H9 (cell line): ENCODE results near the gene COX4I2. TPM values are rescaled to one million over a fixed set of nuclear protein-coding genes. Genes with fewer than 3 reads are reported as not detected.

Source experiments
- DNase-seq: peaks from one replicate; pipeline ENCODE4 v3.0.0-alpha.2; 2017
- H2AFZ ChIP-seq: one replicate; pipeline ENCODE4 v1.6.1; 2013; ENCODE audit warnings: mild to moderate bottlenecking, low read length, control low read depth, moderate library complexity
- H2AK5ac ChIP-seq: 2 replicates; pipeline ENCODE4 v1.6.1; 2013; ENCODE audit warnings: low read length, control low read depth, mixed read lengths; ENCODE audit not compliant: insufficient read length
- H2BK120ac ChIP-seq: one replicate; pipeline ENCODE4 v1.6.1; 2013; ENCODE audit warnings: low read depth, mild to moderate bottlenecking, low read length, control low read depth, inconsistent platforms; ENCODE audit not compliant: poor library complexity, severe bottlenecking
- H2BK12ac ChIP-seq: 2 replicates; pipeline ENCODE4 v1.6.1; 2013; ENCODE audit warnings: low read length, control low read depth, mixed read lengths, low read depth; ENCODE audit not compliant: insufficient read length
- H2BK15ac ChIP-seq: 2 replicates; pipeline ENCODE4 v1.6.1; 2013; ENCODE audit warnings: low read depth, low read length, control low read depth
- H2BK20ac ChIP-seq: one replicate; pipeline ENCODE4 v1.6.1; 2013; ENCODE audit warnings: low read depth, mild to moderate bottlenecking, low read length, control low read depth, inconsistent platforms; ENCODE audit not compliant: poor library complexity, severe bottlenecking
- H2BK5ac ChIP-seq: 2 replicates; pipeline ENCODE4 v1.6.1; 2013; ENCODE audit warnings: low read length, control low read depth, mixed read lengths; ENCODE audit not compliant: insufficient read length
- H3K14ac ChIP-seq: 2 replicates; pipeline ENCODE4 v1.6.1; 2013; ENCODE audit warnings: low read length, control low read depth; ENCODE audit not compliant: insufficient read depth
- H3K18ac ChIP-seq: 2 replicates; pipeline ENCODE4 v1.6.1; 2013; ENCODE audit warnings: low read depth, mild to moderate bottlenecking, mixed read lengths, low read length, control low read depth; ENCODE audit not compliant: insufficient read length
- H3K23ac ChIP-seq: 2 replicates; pipeline ENCODE4 v1.6.1; 2013; ENCODE audit warnings: low read length, control low read depth, mixed read lengths, low read depth; ENCODE audit not compliant: insufficient read length
- H3K23me2 ChIP-seq: 2 replicates; pipeline ENCODE4 v1.6.1; 2013; ENCODE audit warnings: low read depth, mild to moderate bottlenecking, mixed read lengths, low read length, control low read depth; ENCODE audit not compliant: insufficient read length, poor library complexity, severe bottlenecking
- H3K27ac ChIP-seq: 2 replicates; pipeline ENCODE4 v1.5.1; 2013; ENCODE audit warnings: low read length, control low read depth, mixed read lengths, low read depth; ENCODE audit not compliant: insufficient read length
- H3K27me3 ChIP-seq: 2 replicates; pipeline ENCODE4 v1.6.1; 2013; ENCODE audit warnings: low read length, control low read depth, inconsistent platforms; ENCODE audit not compliant: insufficient read depth
- H3K4ac ChIP-seq: 2 replicates; pipeline ENCODE4 v1.6.1; 2013; ENCODE audit warnings: low read depth, mild to moderate bottlenecking, control low read depth, inconsistent platforms, low read length, moderate library complexity
- H3K4me1 ChIP-seq: 2 replicates; pipeline ENCODE4 v1.6.1; 2013; ENCODE audit warnings: low read length, control low read depth, inconsistent platforms; ENCODE audit not compliant: insufficient read depth
- H3K4me2 ChIP-seq: 2 replicates; pipeline ENCODE4 v1.6.1; 2013; ENCODE audit warnings: low read length, control low read depth, mixed read lengths; ENCODE audit not compliant: insufficient read length, insufficient read depth
- H3K56ac ChIP-seq: 2 replicates; pipeline ENCODE4 v1.6.1; 2013; ENCODE audit warnings: low read depth, mild to moderate bottlenecking, mixed read lengths, low read length, control low read depth; ENCODE audit not compliant: insufficient read length
- H3K79me1 ChIP-seq: 2 replicates; pipeline ENCODE4 v1.6.1; 2013; ENCODE audit warnings: low read depth, mild to moderate bottlenecking, moderate library complexity, low read length, control low read depth, inconsistent platforms; ENCODE audit not compliant: insufficient read depth, poor library complexity, severe bottlenecking
- H3K79me2 ChIP-seq: 2 replicates; pipeline ENCODE4 v1.6.1; 2013; ENCODE audit warnings: low read length, control low read depth, inconsistent platforms; ENCODE audit not compliant: insufficient read depth
- H3K9ac ChIP-seq: 2 replicates; pipeline ENCODE4 v1.6.1; 2013; ENCODE audit warnings: low read length, control low read depth, mixed read lengths; ENCODE audit not compliant: insufficient read length; ENCODE audit errors: extremely low read depth
- H3K9me3 ChIP-seq: one replicate; pipeline ENCODE4 v1.6.1; 2013; ENCODE audit warnings: low read depth, low read length, inconsistent platforms; ENCODE audit not compliant: control insufficient read depth
- H3T11ph ChIP-seq: one replicate; pipeline ENCODE4 v1.6.1; 2013; ENCODE audit warnings: mild to moderate bottlenecking, low read length, control low read depth, inconsistent platforms
- H4K20me1 ChIP-seq: one replicate; pipeline ENCODE4 v1.6.1; 2013; ENCODE audit not compliant: control insufficient read depth, insufficient read length, insufficient read depth
- H4K5ac ChIP-seq: 2 replicates; pipeline ENCODE4 v1.6.1; 2013; ENCODE audit warnings: low read depth, mild to moderate bottlenecking, mixed read lengths, low read length, control low read depth; ENCODE audit not compliant: insufficient read length
- H4K8ac ChIP-seq: replicated peaks from 2 replicates; pipeline ENCODE4 v1.6.1; 2013; ENCODE audit warnings: low read length, control low read depth, mixed read lengths, low read depth; ENCODE audit not compliant: insufficient read length
- H4K91ac ChIP-seq: 2 replicates; pipeline ENCODE4 v1.6.1; 2013; ENCODE audit warnings: low read depth, mild to moderate bottlenecking, moderate library complexity, mixed read lengths, low read length, control low read depth; ENCODE audit not compliant: insufficient read length
- H3K27ac Mint-ChIP-seq, 3 experiments: 2 replicates in 2 of 3; 3 replicates in 1 of 3; pipeline ENCODE4 v1.8.0; 2020 to 2021; ENCODE audit warnings: mixed read lengths in 3 of 3, mild to moderate bottlenecking in 1 of 3, moderate library complexity in 1 of 3
- H3K27me3 Mint-ChIP-seq: 2 replicates; pipeline ENCODE4 v1.8.0; 2021; ENCODE audit warnings: low read depth, mild to moderate bottlenecking, moderate library complexity, mixed read lengths
- H3K36me3 Mint-ChIP-seq, 3 experiments: 2 replicates in 2 of 3; 3 replicates in 1 of 3; pipeline ENCODE4 v1.8.0; 2020 to 2021; ENCODE audit warnings: low read depth in 3 of 3, mixed read lengths in 3 of 3; ENCODE audit not compliant: insufficient read depth in 1 of 3
- H3K4me1 Mint-ChIP-seq, 2 experiments: 2 replicates each; pipeline ENCODE4 v1.8.0; 2020; ENCODE audit warnings: mixed read lengths in 2 of 2
- H3K4me3 Mint-ChIP-seq, 2 experiments: 2 replicates in 1 of 2; 3 replicates in 1 of 2; pipeline ENCODE4 v1.8.0; 2020 to 2021; ENCODE audit warnings: mild to moderate bottlenecking in 2 of 2, mixed read lengths in 2 of 2, moderate library complexity in 1 of 2
- H3K9me3 Mint-ChIP-seq, 2 experiments: 2 replicates in 1 of 2; 3 replicates in 1 of 2; pipeline ENCODE4 v1.8.0; 2020; ENCODE audit warnings: mild to moderate bottlenecking in 2 of 2, mixed read lengths in 2 of 2, moderate library complexity in 1 of 2
- CTCF ChIP-seq: fragments of 200-600 bp; sonication (generic); conservative IDR thresholded peaks from 3 replicates; pipeline ENCODE4 v1.8.0; 2021; ENCODE audit warnings: antibody characterized with exemption, mild to moderate bottlenecking
- WGBS: extraction: QIAGEN DNeasy Blood & Tissue Kit; methylation state at CpG from one replicate; pipeline ENCODE4 v1.1.7; 2013; ENCODE audit warnings: missing lambda C conversion rate, low lambda C conversion rate, mixed read lengths; ENCODE audit not compliant: insufficient read length; ENCODE audit errors: extremely low coverage; 5-methylcytosine and 5-hydroxymethylcytosine counted together
- total RNA-seq: library from RNA; stranded (reverse); gene quantifications from 2 replicates; pipeline ENCODE4 v1.2.1, GENCODE V29; 2021

The COX4I2 gene
- total RNA-seq, 1 experiment from 2014 or later, result not detected

GRCh38 chr20:31630187-31630790, 7.4 kb upstream of the COX4I2 start:
- Histone ChIP-seq H3K4me2 (no peak overlapping the region), H3K4me1 (no peaks in the 10 kb centered on the region), H2BK5ac (no peak overlapping the region), H2AK5ac (no peak overlapping the region), H3K23ac (no peak overlapping the region), H3K56ac (no peak overlapping the region), H2BK15ac (no peak overlapping the region), H3K23me2 (no peaks in the 10 kb centered on the region), H4K20me1 (peaks cover 2% of the 10 kb centered on the region), H3K14ac (no peak overlapping the region), H3K27ac (no peak overlapping the region), H3K79me1 (no peaks in the 10 kb centered on the region), H2BK120ac (no peak overlapping the region), H4K5ac (no peak overlapping the region), H4K91ac (no peak overlapping the region), H3K79me2 (no peaks in the 10 kb centered on the region), H4K8ac (no peak overlapping the region), H3K9ac (no peak overlapping the region), H2AFZ (no peak overlapping the region), H2BK20ac (no peak overlapping the region), H3K18ac (no peak overlapping the region), H3K4ac (no peak overlapping the region), H3K27me3 (no peaks in the 10 kb centered on the region), H3K9me3 (no peaks in the 10 kb centered on the region), H3T11ph (no peak overlapping the region), H2BK12ac (no peak overlapping the region)
- Mint-ChIP-seq H3K4me3 (no peak overlapping the region), H3K36me3 (no peaks in the 10 kb centered on the region), H3K27me3 (peaks cover 1% of the 10 kb centered on the region; the same call in 1 of the 2 replicates), H3K27ac (no peak overlapping the region), H3K9me3 (no peaks in the 10 kb centered on the region; a peak in 1 of 5 replicates), H3K4me1 (no peaks in the 10 kb centered on the region)
- no peak for DNase-seq
- no CpG with 5 or more reads among the region's 2 CpGs for WGBS
- no peak for TF ChIP-seq CTCF
